Peyer's patch (tissue), 4 donors: ENCODE data around the gene SH3TC1.

Experiments used
- POLR2A ChIP-seq, 2 donors: fragments of 450-650 bp; IDR thresholded peaks; one replicate each; pipeline ENCODE4 v1.5.1; 2017; ENCODE audit warnings: antibody characterized with exemption in 2 of 2, mild to moderate bottlenecking in 2 of 2, moderate library complexity in 2 of 2
- TF ChIP-seq, protein P1 (sequence below), 6 experiments: fragments of 450-650 bp in 4 of 6; fragments of 200-600 bp in 2 of 6; sonication (generic) in 1 of 6; IDR thresholded peaks; one replicate each; pipeline ENCODE4 v1.5.1; 2017 to 2019; ENCODE audit warnings: antibody characterized with exemption in 6 of 6, mild to moderate bottlenecking in 3 of 6, moderate library complexity in 1 of 6

DNA sequence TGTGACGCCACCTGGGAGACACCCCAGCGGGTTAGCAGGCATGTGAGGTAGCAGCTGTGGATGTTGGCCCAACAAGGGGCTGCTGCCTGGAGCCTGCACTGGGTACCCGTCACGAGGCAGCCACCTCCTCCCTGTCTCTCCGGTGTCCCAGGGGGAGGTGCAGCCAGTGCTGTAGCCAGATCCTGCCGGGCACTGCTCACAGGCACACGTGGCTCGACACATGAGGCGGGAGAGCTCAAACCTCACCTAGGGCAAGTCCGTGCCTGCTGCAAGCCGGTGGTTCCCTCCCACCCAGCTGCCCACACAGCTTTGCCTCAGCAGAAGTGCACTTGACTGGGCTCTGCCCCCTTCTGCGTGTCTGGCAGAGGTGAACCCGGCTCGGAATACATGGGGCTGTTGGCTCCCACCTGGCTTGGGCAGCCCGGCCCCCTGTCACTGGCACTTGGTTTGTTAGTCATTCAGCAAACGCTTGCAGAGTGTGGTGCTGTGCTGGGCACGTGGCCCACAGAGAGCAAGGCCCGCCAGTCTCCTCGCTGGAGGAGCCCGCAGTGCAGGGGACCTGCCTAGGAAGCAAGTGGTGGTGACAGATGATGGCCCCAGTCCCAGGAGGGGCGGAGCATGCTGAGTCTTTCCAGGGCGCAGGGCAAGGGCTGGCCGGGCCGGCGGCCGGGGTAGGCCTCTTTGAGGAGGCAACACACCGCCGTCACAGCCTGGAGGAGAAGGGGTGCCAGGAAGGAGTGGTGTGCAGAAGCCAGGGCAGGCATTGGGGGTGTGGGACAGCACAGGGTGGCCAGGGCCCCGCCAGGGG, 10.1 kb upstream of the SH3TC1 start:
- TF ChIP-seq, protein P1, sequence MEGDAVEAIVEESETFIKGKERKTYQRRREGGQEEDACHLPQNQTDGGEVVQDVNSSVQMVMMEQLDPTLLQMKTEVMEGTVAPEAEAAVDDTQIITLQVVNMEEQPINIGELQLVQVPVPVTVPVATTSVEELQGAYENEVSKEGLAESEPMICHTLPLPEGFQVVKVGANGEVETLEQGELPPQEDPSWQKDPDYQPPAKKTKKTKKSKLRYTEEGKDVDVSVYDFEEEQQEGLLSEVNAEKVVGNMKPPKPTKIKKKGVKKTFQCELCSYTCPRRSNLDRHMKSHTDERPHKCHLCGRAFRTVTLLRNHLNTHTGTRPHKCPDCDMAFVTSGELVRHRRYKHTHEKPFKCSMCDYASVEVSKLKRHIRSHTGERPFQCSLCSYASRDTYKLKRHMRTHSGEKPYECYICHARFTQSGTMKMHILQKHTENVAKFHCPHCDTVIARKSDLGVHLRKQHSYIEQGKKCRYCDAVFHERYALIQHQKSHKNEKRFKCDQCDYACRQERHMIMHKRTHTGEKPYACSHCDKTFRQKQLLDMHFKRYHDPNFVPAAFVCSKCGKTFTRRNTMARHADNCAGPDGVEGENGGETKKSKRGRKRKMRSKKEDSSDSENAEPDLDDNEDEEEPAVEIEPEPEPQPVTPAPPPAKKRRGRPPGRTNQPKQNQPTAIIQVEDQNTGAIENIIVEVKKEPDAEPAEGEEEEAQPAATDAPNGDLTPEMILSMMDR (IDR thresholded peaks at IDR 0.05): no peak
- no peak for TF ChIP-seq POLR2A (IDR thresholded peaks at IDR 0.05)
